IPS-NIHi7 (cell line): ENCODE data around the gene DHX30.
"Not testable (repeated sequence)": the region's sequence is repeated elsewhere in the genome, so short reads cannot be mapped to it uniquely, and the experiment has no call there.

Experiments
- DNase-seq: peaks from one replicate; pipeline ENCODE4 v3.0.0; 2012; ENCODE audit warnings: mixed read lengths; ENCODE audit errors: extremely low spot score

DHX30 gene

GRCh38 chr3:47884603-47885002 is 81.7 kb downstream of the DHX30 start:
- no peak for DNase-seq

DNA sequence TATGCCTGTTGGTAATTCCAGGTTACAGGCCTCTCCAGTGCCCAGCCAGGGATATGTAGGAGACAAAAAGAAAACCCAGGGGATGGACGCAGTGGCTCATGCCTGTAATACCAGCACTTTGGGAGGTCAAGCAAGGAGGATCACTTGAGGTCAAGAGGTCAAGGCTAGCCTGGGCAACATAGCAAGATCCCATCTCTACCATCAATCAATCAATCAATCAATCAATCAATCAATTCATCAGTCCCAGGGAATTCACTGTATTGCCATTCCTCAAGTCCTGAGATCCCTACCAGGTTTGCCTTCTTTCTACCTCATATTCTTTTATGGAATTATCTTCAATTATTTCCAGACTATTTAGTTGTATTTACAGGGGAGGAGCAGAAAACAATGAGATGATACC is 82.2 kb downstream of the DHX30 start:
- no peak for DNase-seq

GRCh38 chr3:47887991-47888390 is 85.1 kb downstream of the DHX30 start:
- DNase-seq: not testable (repeated sequence)

DNA sequence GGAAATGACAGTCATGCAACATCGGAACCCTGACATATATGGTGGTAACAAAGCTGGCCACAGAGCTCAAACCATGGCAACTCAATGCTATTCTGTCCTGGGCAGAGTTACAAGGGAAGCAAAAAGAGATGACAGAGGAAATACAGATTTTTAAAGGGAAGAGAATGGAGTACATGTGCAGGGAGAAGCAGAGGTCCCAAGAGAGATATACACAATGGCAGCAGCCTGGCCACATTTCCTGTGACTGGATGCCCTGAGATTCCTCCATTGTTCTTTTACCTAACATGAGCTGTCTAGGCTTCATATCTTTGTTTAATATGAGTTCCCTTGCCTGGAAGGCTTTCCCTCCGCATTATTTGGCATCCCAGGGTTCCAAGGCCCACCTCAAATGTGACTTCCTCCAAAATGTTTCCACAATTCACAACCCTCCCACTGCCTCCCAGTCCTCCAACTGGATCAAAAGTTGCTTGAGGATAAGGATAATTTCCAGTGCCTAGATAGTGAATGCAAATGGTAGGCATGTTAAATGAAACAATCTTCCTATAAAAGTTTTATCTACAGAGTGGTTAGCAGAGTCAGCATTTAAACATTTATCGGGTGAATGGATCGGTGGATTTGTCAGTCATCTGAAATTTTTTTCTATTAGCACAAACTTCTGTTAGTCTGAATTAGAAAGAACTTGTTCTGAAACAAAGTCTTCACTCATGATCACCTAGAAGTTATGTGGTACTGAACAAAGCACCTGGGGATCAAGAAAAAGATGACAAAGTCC is 86.2 kb downstream of the DHX30 start:
- DNase-seq: no peak

GRCh38 chr3:47890126-47890827 is 87.3 kb downstream of the DHX30 start:
- DNase-seq: no peak

DNA sequence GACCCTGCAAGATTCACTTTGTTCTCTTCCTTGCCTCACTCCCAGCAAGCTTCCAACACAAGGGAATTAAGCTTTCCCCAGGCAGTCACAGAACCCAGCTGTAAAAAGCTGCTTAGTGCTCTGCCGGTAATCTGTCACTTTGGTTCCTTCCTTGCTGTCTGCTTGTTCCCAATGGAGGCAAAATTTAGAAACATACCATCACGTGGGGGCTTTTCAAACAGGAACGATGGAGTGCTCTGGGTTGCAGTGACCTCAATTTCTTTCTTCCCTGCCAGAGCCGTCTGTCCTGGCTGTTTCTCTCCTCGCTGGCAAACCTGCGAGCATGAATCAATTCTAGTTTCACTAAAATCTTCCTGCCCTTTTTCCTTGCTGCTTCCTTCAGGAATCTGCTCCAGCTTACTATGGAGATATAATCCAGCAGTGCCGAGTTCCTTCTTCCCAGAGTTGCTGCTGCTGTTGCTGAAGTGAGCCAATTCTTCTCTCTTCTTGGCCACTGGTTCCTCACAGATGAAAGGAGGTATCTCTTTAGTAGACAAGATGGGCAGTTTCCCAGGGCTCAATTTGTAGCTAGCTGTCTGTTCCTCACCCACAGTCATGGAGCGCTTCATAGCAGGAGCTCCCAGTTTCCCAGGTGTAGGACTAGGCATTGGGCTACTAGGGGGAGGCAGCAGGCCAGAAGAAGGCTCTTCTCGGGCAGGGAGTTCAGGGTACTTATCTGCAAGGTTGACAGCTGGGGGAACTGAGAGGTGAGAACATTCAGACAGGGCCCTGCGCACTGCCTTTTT is 88.1 kb downstream of the DHX30 start:
- DNase-seq: no peak

DNA sequence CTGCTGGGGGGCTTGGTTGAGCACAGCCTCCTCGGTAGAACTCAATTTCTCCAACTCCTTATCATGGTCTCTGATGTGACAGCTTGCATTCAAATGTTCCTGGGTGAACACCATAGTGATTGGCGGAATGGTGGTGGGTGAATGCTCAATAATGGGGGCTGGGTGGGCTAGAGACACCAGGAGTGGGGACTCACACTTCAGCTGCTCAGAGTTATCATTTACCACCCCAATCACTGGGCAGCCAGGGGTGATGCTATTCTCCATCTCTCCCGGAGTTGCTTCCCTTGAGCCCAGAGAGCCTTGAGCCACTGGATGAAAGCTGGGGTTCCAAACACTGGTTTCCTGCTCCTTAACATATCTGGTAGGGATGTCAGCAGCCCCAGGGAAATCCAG is 88.7 kb downstream of the DHX30 start:
- DNase-seq: no peak

DNA sequence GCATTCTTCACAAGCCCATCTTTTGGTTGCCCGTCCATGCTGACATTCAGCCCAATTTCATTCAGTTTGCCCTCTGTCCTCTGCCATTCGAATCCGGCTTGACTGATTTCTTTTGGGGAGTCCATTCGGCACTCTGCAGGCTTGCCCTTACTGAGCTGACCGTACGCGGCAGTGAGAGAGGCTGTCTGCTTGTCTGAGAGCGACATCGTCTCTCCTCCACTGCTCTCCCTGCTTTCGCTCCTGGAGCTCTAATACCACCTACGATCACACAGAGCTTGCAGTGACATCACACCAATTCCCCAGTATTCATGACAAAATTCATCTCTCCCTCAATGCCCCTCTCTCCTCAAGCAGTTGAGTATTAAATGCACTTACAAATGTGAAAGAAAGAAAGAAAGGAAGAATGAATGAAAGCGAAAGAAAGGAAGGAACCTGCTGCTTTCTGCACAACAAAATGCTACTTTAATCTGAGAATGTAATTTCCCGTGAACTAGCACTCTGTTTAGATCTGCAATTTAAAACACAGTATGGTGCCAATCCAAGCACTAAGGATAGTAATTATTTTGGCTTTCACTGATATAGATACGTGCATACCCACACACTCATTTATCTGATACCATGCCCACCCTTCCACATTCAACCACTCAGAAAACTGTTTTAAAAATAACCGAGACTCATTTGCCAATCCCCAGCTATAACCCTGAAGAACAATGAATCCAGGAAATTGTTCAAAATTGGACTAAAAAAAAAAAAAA is 89.5 kb downstream of the DHX30 start:
- DNase-seq: no peak

DNA sequence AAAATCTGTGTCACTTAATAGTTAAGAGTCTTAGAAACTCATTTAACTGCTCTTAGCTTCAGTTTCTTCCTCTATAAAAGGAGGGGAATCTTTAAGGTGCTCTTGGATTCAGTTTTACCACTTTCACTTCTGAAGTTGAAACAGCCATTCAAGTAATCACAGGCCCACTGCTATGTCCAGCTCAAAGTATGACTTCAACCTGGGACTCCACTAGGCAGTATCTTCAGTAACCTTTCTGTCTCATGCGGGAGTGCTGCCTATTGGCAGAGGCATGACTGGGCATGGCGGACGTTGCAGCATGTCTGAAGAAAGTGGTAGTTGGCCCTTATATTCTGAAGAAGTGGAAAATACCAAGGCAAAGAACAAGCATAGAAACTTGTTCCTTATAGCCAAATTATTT is 92.3 kb downstream of the DHX30 start:
- no peak for DNase-seq

DNA sequence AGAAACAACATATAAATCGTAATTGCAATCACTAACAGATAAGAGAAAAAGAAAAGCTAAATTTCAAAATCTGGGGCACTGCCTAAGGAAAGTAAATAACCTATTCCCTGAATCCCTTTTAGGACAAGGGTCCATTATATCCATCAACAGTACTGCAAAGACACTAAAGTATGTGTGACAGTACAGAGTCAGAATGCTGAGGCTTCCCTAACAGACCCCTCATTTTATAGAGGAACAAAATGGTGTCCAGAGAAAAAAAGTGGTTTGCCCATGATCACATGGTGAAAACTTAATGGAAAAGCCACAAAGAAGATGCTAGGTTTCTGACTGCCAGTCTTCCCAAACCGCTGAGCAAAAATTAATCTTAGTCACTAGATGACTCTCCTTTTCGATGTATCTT is 93.8 kb downstream of the DHX30 start:
- DNase-seq: no peak

DNA sequence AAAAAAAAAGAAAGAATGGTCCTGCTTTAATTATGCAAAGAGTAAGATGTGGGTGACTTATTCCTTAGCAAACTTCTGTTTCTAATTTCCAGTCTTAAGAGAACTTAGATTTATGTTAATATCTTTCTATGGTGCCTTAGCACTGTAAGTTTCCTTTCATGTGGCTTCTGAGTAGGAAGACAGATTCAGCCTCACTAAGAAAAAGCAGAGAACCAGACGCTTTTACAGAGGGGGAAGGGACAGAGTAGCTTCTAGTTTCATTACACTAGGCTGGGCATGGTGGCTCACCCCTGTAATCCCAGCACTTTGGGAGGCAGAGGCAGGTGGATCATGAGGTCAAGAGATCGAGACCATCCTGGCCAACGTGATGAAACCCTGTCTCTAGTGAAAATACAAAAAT is 95.0 kb downstream of the DHX30 start:
- DNase-seq: no peak

DNA sequence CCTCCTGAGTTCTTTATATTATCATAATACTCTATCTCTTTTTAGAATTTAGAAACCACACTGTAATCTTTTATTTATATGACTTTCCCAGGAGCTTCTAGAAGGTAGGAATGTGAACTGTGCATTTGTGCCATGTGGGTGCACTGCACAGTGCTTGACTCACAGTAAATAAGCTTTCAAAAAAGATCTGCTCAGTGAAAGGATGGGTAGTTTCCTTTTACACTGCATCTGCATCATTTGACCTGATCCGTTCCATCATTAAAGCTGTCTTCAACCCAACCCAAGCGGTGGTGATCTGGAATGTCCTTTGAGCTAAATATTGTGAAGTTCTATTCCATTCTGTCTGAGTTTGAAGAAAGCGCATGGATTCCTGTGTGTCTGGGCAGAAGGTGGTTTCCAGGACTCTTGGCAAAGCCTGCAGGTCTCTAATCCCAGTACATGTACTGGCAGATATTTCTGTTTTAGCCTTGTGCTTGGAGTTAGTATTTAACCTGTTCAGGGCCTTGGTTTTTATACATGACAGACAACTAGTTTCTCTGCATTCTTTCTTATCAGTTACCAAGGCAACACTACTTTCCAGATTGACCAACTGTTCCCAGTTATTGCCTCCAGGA is 96.7 kb downstream of the DHX30 start:
- DNase-seq: no peak
